WTC11 (cell line): ENCODE data around the gene RHBDL1. TPM values are rescaled to one million over a fixed set of nuclear protein-coding genes. Genes with fewer than 3 reads are reported as not detected.

Source experiments
- ATAC-seq: fragments of 200-7000 bp; cut with Tn5 transposase; 2 replicates; pipeline ENCODE4 v1.10.0; 2021; ENCODE audit warnings: mild to moderate bottlenecking, moderate library complexity
- CTCF ChIA-PET: fragments of 300-600 bp; sonication (Branson Sonifier 250); formaldehyde crosslinking; loops from one replicate; lab custom pipeline; 2021; ENCODE audit warnings: antibody characterized with exemption; lab: Charles Lee
- POLR2A ChIA-PET: fragments of 350-600 bp; sonication (Branson Sonifier 250); formaldehyde crosslinking; loops from one replicate; lab custom pipeline; 2021; ENCODE audit warnings: antibody characterized with exemption; lab: Charles Lee
- DNase-seq: peaks from one replicate; pipeline ENCODE4 v3.0.0; 2021; ENCODE audit warnings: low spot score
- H3K27ac Mint-ChIP-seq: 2 replicates; pipeline ENCODE4 v1.8.0; 2021; ENCODE audit warnings: mixed read lengths
- H3K27me3 Mint-ChIP-seq: 2 replicates; pipeline ENCODE4 v1.8.0; 2021; ENCODE audit warnings: low read depth, mild to moderate bottlenecking, moderate library complexity, mixed read lengths
- H3K36me3 Mint-ChIP-seq: 2 replicates; pipeline ENCODE4 v1.8.0; 2021; ENCODE audit warnings: mixed read lengths
- H3K4me1 Mint-ChIP-seq: 2 replicates; pipeline ENCODE4 v1.8.0; 2022; ENCODE audit warnings: mixed read lengths
- H3K4me3 Mint-ChIP-seq: 2 replicates; pipeline ENCODE4 v1.8.0; 2021; ENCODE audit warnings: mild to moderate bottlenecking, moderate library complexity, mixed read lengths
- H3K9me3 Mint-ChIP-seq: 2 replicates; pipeline ENCODE4 v1.8.0; 2021; ENCODE audit warnings: mixed read lengths
- CTCF ChIP-seq: fragments of 200-600 bp; IDR thresholded peaks from 2 replicates; pipeline ENCODE4 v1.8.0; 2022; ENCODE audit warnings: antibody characterized with exemption
- E2F1 ChIP-seq: sonication (generic); formaldehyde crosslinking; IDR thresholded peaks from 2 replicates; pipeline ENCODE4 v1.8.0; 2022; ENCODE audit warnings: mild to moderate bottlenecking, missing genetic modification reagents
- EMX1 ChIP-seq: fragments of 250-450 bp; sonication (Bioruptor Pico); IDR thresholded peaks from 2 replicates; pipeline ENCODE4 v1.8.0; 2021; ENCODE audit warnings: mild to moderate bottlenecking
- GRHL2 ChIP-seq: fragments of 250-450 bp; sonication (Bioruptor Pico); IDR thresholded peaks from 2 replicates; pipeline ENCODE4 v1.8.0; 2022; ENCODE audit warnings: mild to moderate bottlenecking, moderate library complexity; ENCODE audit not compliant: insufficient replicate concordance, severe bottlenecking
- HMGA2 ChIP-seq: fragments of 250-450 bp; sonication (Bioruptor Pico); IDR thresholded peaks from 2 replicates; pipeline ENCODE4 v1.4.0; 2021; ENCODE audit warnings: mild to moderate bottlenecking, moderate library complexity
- IRF1 ChIP-seq: sonication (generic); formaldehyde crosslinking; IDR thresholded peaks from 2 replicates; pipeline ENCODE4 v1.8.0; 2023; ENCODE audit warnings: missing genetic modification reagents
- IRF2 ChIP-seq: sonication (generic); formaldehyde crosslinking; IDR thresholded peaks from 2 replicates; pipeline ENCODE4 v1.8.0; 2022; ENCODE audit warnings: low read depth, missing genetic modification reagents, borderline replicate concordance
- RORB ChIP-seq: fragments of 250-450 bp; sonication (Bioruptor Pico); IDR thresholded peaks from 2 replicates; pipeline ENCODE4 v1.9.0; 2021; ENCODE audit warnings: mild to moderate bottlenecking
- SMAD3 ChIP-seq: sonication (generic); formaldehyde crosslinking; IDR thresholded peaks from 2 replicates; pipeline ENCODE4 v1.8.0; 2022; ENCODE audit warnings: missing genetic modification reagents, mild to moderate bottlenecking, borderline replicate concordance
- TCF7 ChIP-seq: sonication (generic); formaldehyde crosslinking; IDR thresholded peaks from 2 replicates; pipeline ENCODE4 v1.8.0; 2022; ENCODE audit warnings: mild to moderate bottlenecking, low read depth, missing genetic modification reagents, moderate library complexity
- ZNF263 ChIP-seq: sonication (generic); formaldehyde crosslinking; IDR thresholded peaks from 2 replicates; pipeline ENCODE4 v1.8.1; 2022; ENCODE audit warnings: low read depth, mild to moderate bottlenecking, moderate library complexity, missing genetic modification reagents
- ZNF416 ChIP-seq: fragments of 250-450 bp; sonication (Bioruptor Pico); IDR thresholded peaks from 2 replicates; pipeline ENCODE4 v1.9.0; 2021; ENCODE audit warnings: mild to moderate bottlenecking, inconsistent platforms
- ZNF423 ChIP-seq: fragments of 250-450 bp; sonication (Bioruptor Pico); IDR thresholded peaks from 2 replicates; pipeline ENCODE4 v2.1.2; 2022; ENCODE audit warnings: mild to moderate bottlenecking, moderate library complexity
- ZNF425 ChIP-seq: fragments of 250-450 bp; sonication (Bioruptor Pico); conservative IDR thresholded peaks from 2 replicates; pipeline ENCODE4 v1.9.0; 2021; ENCODE audit warnings: mild to moderate bottlenecking
- total RNA-seq: library from RNA; stranded (reverse); gene quantifications from 3 replicates; pipeline ENCODE4 v1.2.3, GENCODE V29; 2021
- TF ChIP-seq, protein P1 (sequence below): fragments of 250-450 bp; sonication (Bioruptor Pico); IDR thresholded peaks from 2 replicates; pipeline ENCODE4 v1.9.0; 2021; ENCODE audit warnings: mild to moderate bottlenecking
- TF ChIP-seq, protein P2 (sequence below): sonication (generic); formaldehyde crosslinking; IDR thresholded peaks from 2 replicates; pipeline ENCODE4 v1.8.1; 2022; ENCODE audit warnings: low read depth, missing genetic modification reagents, borderline replicate concordance
- TF ChIP-seq, protein P3 (sequence below): sonication (generic); formaldehyde crosslinking; IDR thresholded peaks from 2 replicates; pipeline ENCODE4 v1.8.1; 2023; ENCODE audit warnings: mild to moderate bottlenecking, missing genetic modification reagents, moderate library complexity

The RHBDL1 gene
- total RNA-seq, 1 experiment from 2014 or later: 8.2 TPM

- Mint-ChIP-seq H3K36me3 (no peaks in the 10 kb centered on the region; the same call in 1 of the 2 replicates), H3K4me1 (peaks cover 9% of the 10 kb centered on the region), H3K27ac (no peak overlapping the region), H3K4me3 (no peak overlapping the region), H3K9me3 (no peaks in the 10 kb centered on the region), H3K27me3 (peaks cover 9% of the 10 kb centered on the region)
- DNase-seq: no peak
- TF ChIP-seq, protein P1, sequence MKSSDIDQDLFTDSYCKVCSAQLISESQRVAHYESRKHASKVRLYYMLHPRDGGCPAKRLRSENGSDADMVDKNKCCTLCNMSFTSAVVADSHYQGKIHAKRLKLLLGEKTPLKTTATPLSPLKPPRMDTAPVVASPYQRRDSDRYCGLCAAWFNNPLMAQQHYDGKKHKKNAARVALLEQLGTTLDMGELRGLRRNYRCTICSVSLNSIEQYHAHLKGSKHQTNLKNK (CRISPR knock-in tag): no peak
- TF ChIP-seq, protein P2, sequence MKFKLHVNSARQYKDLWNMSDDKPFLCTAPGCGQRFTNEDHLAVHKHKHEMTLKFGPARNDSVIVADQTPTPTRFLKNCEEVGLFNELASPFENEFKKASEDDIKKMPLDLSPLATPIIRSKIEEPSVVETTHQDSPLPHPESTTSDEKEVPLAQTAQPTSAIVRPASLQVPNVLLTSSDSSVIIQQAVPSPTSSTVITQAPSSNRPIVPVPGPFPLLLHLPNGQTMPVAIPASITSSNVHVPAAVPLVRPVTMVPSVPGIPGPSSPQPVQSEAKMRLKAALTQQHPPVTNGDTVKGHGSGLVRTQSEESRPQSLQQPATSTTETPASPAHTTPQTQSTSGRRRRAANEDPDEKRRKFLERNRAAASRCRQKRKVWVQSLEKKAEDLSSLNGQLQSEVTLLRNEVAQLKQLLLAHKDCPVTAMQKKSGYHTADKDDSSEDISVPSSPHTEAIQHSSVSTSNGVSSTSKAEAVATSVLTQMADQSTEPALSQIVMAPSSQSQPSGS (CRISPR knock-in tag): no peak
- TF ChIP-seq IRF1 (CRISPR knock-in tag) (no peak), HMGA2 (CRISPR knock-in tag) (no peak), ZNF416 (CRISPR knock-in tag) (no peak), ZNF423 (CRISPR knock-in tag) (no peak), RORB (CRISPR knock-in tag) (no peak)
- ChIA-PET CTCF (interaction anchor here (2.6 to 6.9 kb wide), 3 partner anchors 9 to 18 kb away, joined by 19 to 90 read pairs (median 28); partner anchors contain the start of genes CIAO3 and METRN), POLR2A (no interaction called here)
- ATAC-seq: no peak
These were observed 47.6 kb downstream of the RHBDL1 start for GRCh38 chr16:722835-723633.

DNA sequence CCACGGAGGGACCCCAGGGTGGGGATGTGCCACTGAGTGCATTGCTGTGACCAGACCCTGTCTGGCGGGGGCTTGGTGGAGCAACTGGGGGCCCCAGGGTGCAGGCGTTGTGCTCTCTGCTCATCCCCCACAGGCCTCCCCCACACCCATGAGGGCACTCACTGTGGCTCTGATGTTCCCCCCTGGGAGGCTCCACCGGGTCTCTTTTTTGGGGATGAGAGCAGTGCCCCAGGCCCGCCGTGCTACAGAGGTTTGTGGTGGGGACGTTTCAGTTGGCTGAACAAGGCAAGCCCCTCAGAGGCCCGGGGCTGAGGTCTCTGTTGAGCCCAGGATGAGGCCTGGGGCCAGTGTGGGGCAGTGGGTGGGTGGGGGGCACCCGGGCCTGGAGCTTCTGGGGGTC, 48.2 kb downstream of the RHBDL1 start:
- Mint-ChIP-seq H3K9me3 (no peaks in the 10 kb centered on the region), H3K4me3 (no peak overlapping the region), H3K27ac (no peak overlapping the region)
- ChIA-PET POLR2A (no interaction called here), CTCF (interaction anchor here (0.8 to 6.9 kb wide), 2 partner anchors 9 to 10 kb away, joined by 4 to 90 read pairs; partner anchors contain the start of gene METRN)
- no peak for ATAC-seq
- TF ChIP-seq EMX1 (no peak), CTCF (no peak), E2F1 (CRISPR knock-in tag) (no peak), IRF2 (CRISPR knock-in tag) (no peak), GRHL2 (no peak)
- TF ChIP-seq, all 79 proteins: peak for 0
- peaks cover 9% of the 10 kb centered on the region for H3K4me1 Mint-ChIP-seq
- DNase-seq: no peak
- H3K36me3 Mint-ChIP-seq: no peaks in the 10 kb centered on the region; the same call in 1 of the 2 replicates
- peaks cover 9% of the 10 kb centered on the region for H3K27me3 Mint-ChIP-seq

GRCh38 chr16:724188-725040, 48.9 kb downstream of the RHBDL1 start:
- TF ChIP-seq ZNF425 (CRISPR knock-in tag) (no peak), SMAD3 (CRISPR knock-in tag) (no peak), TCF7 (CRISPR knock-in tag) (no peak), ZNF263 (CRISPR knock-in tag) (no peak)
- TF ChIP-seq, protein P3, sequence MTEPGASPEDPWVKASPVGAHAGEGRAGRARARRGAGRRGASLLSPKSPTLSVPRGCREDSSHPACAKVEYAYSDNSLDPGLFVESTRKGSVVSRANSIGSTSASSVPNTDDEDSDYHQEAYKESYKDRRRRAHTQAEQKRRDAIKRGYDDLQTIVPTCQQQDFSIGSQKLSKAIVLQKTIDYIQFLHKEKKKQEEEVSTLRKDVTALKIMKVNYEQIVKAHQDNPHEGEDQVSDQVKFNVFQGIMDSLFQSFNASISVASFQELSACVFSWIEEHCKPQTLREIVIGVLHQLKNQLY (CRISPR knock-in tag): no peak
- TF ChIP-seq, protein P1 (CRISPR knock-in tag): no peak
- TF ChIP-seq, all 79 proteins: peak for 0
- peaks cover 4% of the 10 kb centered on the region for H3K4me1 Mint-ChIP-seq
- peaks cover 2% of the 10 kb centered on the region; the same call in 1 of the 2 replicates for H3K27me3 Mint-ChIP-seq
- H3K9me3 Mint-ChIP-seq: no peaks in the 10 kb centered on the region
- DNase-seq (no peak), ATAC-seq (no peak)
- H3K27ac Mint-ChIP-seq: no peak overlapping the region
- POLR2A ChIA-PET: interaction anchor here (0.6 kb wide), 1 partner anchor 13 kb away, joined by 3 read pairs; no protein-coding TSS in a partner anchor
- no peaks in the 10 kb centered on the region; the same call in 1 of the 2 replicates for H3K36me3 Mint-ChIP-seq
- H3K4me3 Mint-ChIP-seq: no peak overlapping the region
- CTCF ChIA-PET: interaction anchor here (0.8 to 6.9 kb wide), 2 partner anchors 9 to 11 kb away, joined by 4 to 90 read pairs; partner anchors contain the start of gene METRN
